Stimulated activated CD4-positive, alpha-beta T cell treated with anti-CD3 and anti-CD28 coated beads, Interleukin-4, amount 100 ng/mL, for 4 hours (primary cell): ENCODE results near the gene NHEJ1.
"Not testable (repeated sequence)": the region's sequence is repeated elsewhere in the genome, so short reads cannot be mapped to it uniquely, and the experiment has no call there.

Experiments used
- DNase-seq, 2 experiments: peaks; one replicate each; pipeline ENCODE4 v3.0.0-alpha.2; 2020

Gene NHEJ1, protein sequence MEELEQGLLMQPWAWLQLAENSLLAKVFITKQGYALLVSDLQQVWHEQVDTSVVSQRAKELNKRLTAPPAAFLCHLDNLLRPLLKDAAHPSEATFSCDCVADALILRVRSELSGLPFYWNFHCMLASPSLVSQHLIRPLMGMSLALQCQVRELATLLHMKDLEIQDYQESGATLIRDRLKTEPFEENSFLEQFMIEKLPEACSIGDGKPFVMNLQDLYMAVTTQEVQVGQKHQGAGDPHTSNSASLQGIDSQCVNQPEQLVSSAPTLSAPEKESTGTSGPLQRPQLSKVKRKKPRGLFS

GRCh38 chr2:219160186-219161017, at the start of gene NHEJ1:
Gene NHEJ1 (minus strand): TSS chr2:219160815. CDS start chr2:219158362, 2,453 bp downstream.
- DNase-seq, result peak; percentile 92 to 95

DNA sequence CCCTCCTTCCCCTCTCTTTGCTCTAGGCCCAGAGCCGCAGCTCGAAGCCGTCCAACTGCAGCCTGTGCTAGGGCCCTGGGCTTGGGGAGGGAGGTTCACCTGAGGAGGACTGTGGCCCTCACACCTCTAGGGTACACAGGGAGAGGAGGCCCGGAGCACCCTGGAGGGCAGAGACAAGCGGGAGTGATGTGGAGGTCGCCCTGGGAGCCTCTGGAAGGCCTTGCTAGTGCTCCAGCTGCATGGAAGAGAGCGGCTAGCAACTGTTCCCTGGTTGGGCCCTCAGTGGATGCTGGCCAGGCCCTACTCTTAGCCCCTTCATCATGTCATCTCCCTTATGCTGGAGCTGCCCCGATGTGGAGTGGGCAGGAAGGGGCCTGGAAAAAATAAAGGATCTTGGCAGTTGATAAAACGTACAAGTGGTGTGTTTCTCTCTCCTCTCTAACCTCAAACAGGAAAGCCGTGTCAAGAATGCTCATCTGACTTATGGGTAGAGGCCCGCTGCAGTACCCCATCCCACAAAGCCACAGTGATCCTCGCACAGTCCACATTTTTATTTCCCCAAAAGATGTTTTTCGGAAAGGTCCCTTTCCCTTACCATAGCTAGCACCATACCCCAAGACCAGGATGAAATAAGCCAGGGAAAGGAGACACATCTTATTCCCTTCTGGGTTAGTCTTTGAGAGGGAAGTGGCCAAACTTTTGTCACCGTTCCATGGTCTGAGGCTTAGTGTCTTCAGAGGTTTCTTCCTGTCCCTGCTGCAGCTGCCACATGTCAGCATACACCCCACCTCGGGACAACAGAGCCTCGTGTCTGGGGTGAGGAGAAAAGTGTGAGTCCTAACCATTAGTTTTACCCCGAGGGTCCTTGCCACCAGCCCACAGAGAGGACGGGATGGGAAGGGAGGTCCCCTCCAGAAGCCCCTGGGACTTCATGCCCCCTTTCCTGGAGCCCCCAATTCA, 48.9 kb upstream of the NHEJ1 start:
- no peak for DNase-seq

DNA sequence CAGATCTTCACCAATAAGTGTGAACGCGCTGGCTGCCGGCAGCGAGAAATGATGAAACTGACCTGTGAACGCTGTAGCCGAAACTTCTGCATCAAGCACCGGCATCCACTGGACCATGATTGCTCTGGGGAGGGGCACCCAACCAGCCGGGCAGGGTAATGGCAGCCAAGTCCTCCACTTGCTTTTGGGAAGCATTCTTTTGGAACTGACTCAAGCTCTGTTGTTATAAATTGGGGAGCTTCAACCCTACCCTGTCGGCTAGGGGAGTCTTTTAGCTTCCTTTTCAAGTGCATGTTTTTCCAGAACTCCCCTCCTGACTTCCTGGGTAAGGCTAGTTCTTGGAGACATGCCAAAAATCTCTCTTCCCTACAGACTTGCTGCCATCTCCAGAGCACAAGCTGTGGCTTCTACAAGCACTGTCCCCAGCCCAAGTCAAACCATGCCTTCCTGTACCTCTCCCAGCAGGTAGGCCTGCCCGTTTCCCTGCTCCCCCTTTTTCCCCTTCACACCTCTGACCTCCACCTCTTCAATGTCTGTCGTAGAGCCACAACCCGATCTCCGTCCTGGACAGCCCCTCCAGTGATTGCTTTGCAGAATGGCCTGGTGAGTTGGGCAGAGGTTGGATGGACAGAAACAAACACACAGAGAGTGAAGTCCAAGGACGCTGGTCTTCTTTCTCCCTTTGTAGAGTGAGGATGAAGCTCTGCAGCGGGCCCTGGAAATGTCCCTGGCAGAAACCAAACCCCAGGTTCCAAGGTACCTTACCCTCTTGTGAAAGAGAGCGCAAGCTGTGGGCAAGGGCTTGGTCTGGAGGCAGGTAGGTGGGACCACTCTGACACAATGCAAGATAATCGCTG, 47.5 kb upstream of the NHEJ1 start:
- no peak for DNase-seq

DNA sequence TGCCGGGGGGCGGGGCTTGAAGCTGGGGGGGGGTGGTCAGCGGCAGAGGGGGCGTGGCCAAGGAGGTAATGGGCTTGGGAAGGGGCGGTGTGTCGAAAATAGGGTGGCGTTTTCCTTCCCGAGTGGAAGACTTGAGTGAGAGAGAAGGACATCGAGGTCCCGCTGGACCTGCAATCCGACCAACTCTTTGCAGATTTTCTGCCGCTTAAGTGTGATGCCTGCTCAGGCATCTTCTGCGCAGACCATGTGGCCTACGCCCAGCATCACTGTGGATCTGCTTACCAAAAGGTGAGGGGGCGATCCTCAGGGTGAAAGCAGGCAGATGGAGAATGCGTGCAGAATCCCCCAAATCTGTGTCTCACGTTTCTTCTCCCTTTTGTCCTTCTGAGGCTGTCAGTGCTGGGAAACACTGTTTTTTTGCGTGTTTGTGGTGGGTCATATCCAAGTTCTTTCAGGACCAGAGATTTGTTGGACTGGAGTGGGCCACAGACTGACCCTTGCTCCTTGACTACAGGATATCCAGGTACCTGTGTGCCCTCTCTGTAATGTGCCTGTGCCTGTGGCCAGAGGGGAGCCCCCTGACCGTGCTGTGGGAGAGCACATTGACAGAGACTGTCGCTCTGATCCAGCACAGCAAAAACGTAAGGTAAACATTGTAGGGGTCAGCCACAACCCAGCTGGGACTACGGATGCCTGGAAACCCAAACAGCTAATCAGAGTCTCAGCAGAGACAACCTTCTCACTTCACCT, 46.7 kb upstream of the NHEJ1 start:
- no peak for DNase-seq

- DNase-seq, result peak; percentile 93 to 97
Measured at GRCh38 chr2:219206328-219207133, 45.9 kb upstream of the NHEJ1 start, which contains the start of gene ZFAND2B. Gene ZFAND2B (plus strand): TSS chr2:219206782. CDS start chr2:219206988, 206 bp downstream.

DNA sequence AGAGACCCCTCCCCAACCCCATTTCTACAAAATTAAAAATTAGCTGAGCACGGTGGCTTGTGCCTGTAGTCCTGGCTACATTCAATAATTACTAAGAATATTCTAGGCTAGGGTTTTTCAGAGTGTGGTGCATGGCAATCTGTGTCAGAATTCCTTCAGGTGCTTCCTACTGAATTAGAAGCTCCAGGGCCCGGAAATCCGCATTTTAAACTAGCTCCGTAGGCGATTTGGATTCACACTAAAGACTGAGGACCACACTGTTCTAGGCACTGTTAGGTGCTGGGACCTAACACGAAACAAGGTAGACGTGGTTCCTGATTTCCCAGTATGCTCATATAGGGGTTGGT, 45.3 kb upstream of the NHEJ1 start:
- no peak for DNase-seq

GRCh38 chr2:219205165-219205538, 44.5 kb upstream of the NHEJ1 start:
- DNase-seq, result no peak

DNA sequence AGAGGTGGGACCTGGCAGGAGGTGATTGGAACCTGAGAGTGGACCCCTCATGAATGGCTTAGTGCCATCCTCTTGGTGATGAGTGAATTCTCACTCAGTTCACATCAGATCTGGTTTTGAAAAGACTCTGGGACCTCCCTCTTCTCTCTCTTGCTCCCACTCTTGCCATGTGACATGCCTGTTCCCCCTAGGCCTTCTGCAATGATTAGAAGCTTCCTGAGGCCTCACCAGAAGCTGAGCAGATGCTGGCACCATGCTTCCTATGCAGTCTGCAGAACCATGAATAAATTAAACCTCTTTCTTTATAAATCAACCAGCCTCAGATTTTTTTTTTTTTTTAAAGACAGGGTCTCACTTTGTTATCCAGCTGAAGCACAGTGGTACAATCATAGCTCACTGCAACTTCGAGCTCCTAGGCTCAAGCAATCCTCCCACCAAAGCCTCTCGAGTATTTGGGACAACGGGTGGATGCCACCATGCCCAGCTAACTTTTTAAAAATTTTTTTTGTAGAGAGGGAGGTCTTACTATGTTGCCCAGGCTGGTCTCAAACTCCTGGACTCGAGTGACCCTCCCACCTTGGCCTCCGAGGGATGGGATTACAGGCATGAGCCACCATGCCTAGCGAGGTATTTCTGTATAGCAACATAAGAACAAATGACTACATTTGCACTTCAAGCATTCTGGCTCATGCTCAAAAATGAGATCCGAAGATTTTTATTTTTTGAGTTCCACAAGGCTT, 44.0 kb upstream of the NHEJ1 start:
- no peak for DNase-seq

DNA sequence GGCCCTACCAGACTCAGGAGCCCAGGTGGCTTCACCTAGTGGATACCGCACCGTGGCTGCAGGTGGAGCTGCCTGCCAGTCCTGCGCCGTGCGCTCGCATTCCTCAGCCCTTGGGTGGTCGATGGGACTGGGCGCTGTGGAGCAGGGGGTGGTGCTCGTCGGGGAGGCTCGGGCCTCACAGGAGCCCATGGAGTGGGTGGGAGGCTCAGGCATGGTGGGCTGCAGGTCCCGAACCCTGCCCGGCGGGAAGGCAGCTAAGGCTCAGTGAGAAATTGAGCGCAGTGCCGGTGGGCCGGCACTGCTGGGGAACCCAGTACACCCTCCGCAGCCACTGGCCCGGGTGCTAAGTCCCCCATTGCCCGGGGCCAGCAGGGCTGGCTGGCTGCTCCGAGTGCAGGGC, 40.7 kb upstream of the NHEJ1 start:
- not testable (repeated sequence) for DNase-seq

DNA sequence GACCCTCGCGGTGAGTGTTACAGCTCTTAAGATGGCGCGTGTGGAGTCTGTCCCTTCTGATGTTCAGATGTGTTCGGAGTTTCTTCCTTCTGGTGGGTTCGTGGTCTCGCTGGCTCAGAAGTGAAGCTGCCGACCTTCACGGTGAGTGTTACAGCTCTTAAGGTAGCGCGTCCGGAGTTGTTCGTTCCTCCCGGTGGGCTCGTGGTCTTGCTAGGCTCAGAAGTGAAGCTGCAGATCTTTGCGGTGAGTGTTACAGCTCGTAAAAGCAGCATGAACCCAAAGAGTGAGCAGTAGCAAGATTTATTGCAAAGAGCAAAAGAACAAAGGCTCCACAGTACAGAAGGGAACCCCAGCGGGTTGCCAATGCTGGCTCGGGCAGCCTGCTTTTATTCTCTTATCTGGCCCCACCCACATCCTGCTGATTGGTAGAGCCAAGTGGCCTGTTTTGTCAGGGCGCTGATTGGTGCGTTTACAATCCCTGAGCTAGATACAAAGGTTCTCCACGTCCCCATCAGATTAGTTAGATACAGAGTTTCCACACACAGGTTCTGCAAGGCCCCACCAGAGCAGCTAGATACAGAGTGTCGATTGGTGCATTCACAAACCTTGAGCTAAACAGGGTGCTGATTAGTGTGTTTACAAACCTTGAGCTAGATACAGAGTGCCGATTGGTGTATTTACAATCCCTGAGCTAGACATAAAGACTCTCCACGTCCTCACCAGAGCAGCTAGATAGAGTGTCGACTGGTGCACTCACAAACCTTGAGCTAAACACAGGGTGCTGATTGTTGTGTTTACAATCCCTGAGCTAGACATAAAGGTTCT, 40.1 kb upstream of the NHEJ1 start:
- DNase-seq, result not testable (repeated sequence)

DNA sequence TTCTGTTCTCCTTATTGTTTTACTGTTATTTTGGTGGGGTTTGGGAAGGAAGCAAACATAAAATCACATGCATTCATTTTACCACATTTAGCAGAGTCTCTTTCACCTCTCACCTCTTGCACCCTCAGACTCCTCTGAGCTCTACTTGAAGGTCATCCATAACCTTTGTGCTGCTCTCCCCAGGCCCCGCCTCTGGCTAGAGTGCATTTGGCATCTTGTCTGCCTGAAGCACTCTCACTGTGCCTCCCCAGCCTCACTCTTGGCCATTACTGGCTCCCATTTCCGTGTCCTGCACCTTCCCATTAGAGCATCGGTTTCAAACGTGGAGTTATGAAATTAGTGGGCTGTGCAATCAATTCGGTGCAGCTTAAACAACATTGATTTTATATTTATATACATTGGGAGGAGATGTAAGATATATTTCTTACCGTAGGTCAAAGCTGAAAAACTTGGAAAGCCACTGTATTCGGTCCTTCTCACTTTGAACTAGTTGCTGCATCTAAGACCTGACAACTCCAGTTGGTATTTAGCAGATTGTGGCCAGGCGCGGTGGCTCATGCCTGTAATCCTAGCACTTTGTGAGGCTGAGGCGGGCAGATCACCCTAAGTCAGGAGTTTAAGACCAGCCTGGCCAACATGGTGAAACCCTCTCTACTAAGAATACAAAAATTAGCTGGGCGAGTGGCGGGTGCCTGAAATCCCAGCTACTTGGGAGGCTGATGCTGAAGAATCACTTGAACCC, 39.0 kb upstream of the NHEJ1 start:
- DNase-seq, result no peak

- no peak for DNase-seq
Measured at GRCh38 chr2:219198974-219199373, 38.4 kb upstream of the NHEJ1 start.

DNA sequence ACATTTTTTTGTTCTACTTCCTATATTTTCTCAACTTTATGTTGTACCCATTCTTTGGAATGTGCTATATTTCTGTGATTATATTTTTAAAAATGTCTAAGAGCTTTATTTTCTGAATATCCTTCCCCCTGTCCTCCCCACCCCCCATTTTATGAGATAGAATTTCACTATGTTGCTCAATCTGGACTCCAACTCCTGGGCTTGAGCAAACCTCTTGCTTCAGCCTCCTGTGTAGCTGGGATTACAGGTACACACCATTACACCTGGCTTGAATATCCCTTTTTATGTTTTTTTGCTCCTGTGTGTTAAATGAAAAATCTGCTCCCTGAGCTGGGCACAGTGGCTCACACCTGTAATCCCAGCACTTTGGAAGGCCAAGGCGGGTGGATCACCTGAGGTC, 36.8 kb upstream of the NHEJ1 start:
- no peak for DNase-seq

DNA sequence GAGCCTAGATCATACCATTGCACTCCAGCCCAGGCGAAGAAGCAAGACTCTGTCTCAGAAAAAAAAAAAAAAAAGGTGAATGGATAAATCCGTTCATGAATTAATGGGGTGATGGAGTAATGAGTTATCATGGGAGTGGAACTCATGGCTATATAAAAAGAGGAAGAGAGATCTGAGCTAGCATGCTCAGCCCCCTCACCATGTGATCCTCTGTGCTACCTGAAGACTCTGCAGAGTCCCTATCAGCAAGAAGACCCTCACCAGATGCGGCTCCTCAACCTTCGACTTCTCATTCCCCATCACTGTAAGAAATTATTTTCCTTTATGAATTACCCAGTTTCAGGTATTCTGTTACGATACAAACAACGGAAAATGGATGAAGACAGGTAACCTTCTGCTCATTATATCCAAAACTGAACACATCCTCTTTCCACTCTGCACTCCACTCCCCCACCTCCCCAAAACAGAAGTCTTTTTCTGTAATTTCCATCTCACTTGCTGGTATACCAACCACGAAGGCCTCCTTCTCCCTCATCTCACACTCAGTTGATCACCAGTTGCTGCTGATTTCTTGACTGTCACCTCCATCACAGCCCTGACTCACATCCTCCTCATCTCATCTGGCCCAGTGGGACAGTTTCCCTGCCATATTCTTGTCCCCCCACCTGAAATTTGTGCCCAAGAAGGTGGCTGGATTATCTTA, 26.3 kb upstream of the NHEJ1 start:
- no peak for DNase-seq

DNA sequence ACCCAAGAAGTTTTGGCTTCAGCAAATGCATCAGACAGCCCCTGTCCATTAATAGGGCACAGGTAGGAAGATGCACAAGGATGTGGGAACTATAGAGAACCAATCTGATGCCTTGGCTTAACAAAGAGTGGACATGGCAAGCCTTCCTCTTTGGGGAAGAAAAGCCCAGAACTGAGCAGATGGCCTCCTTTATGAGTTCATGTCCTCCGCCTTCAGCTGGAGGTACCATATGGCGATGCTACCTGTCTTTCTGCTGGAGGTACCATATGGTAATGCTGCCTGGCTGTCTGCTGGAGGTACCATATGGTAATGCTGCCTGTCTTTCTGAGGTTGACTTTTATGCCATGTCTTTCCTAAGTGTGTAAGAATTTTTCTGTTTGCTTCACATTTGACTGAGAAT, 23.5 kb upstream of the NHEJ1 start:
- no peak for DNase-seq

DNA sequence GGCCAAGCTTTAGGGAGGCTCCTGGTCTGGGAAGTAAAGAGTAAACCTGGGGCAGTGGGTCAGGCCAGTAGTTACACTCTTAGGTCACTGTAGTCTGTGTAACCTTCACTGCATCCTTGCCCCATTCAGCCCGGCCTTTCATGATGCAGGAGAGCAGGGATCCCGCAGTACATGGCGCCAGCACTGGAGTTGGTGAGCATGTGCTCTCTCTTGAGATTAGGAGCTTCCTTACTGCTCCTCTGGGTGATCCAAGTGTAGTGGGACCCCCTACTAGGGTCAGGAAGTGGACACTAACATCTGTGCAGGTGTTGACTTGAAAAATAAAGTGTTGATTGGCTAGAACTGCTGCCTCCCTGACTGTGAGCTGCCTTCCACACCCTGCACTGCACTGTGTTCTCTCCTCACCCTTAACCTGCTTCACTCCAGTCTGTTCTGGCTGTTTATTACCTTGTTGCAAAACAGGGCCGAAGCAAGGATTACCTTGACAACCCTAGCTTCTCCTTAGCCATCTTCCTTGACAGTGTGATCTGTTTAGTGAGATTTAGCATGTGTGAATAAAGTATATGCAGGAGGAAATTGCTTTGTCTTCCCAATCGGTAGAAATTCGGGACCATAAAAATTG, 22.6 kb upstream of the NHEJ1 start:
- DNase-seq, result no peak
